Amniotic epithelial cell (primary cell): Measurements from ENCODE around the gene SYTL2.

Experiments
- DNase-seq: peaks from one replicate; pipeline ENCODE4 v3.0.0-alpha.2; 2010; ENCODE audit warnings: low read depth

SYTL2 gene

GRCh38 chr11:85762226-85762625, 48.7 kb downstream of the SYTL2 start:
- peak; percentile 19 for DNase-seq

- peak; percentile 87 for DNase-seq
Observed at GRCh38 chr11:85759915-85760314, 51.0 kb downstream of the SYTL2 start.

DNA sequence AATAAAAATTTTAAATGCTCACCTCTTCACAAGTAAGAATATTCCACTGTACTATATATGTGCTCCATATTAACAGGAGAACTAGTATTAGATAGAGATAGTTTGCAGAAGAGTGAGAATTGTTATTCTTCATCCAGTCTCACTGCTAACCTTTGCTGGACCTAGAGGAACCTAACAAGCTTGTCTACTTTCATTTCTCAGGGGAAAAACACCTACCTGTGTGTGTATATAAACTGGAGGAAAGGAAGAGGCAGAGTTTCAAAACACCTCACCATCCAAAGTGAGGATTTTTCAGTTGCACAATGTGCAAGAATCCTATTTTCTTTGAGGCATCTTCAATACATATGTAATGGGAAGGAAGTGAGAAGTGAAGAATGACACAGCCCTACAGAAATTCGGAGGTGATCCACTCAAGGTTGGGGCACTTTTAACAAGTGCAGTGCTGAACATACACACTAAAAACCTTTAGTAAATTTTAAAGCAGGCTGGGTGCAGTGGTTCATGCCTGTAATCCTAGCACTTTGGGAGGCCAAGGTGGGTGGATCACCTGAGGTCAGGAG, 52.4 kb downstream of the SYTL2 start:
- no peak for DNase-seq

- DNase-seq: no peak
Observed at GRCh38 chr11:85758026-85758425, 52.9 kb downstream of the SYTL2 start.

- no peak for DNase-seq
Observed at GRCh38 chr11:85756401-85757200, 54.3 kb downstream of the SYTL2 start.

DNA sequence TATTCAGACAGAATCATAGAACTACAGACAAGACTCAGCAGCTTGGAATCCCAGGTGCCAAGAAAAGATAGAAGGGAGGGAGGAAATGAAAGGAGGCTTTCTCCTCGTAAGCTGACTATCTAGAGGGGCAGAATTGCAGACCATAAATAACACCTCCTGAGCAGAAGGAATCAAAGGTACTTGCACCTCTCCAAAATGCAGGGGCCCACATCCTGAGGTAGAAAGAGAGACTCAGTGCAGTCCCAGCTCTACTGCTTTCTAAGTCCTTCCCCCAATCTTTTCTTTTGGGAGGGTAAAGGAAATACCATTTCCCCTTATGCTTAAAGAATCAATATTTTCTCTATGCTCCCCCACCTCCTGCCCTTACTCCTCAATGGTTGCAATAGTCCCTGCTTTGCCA, 55.2 kb downstream of the SYTL2 start:
- no peak for DNase-seq

- no peak for DNase-seq
Observed at GRCh38 chr11:85755285-85755684, 55.7 kb downstream of the SYTL2 start.

- no peak for DNase-seq
Observed at GRCh38 chr11:85752890-85753581, 57.9 kb downstream of the SYTL2 start.

- no peak for DNase-seq
Observed at GRCh38 chr11:85752201-85752889, 58.6 kb downstream of the SYTL2 start.

DNA sequence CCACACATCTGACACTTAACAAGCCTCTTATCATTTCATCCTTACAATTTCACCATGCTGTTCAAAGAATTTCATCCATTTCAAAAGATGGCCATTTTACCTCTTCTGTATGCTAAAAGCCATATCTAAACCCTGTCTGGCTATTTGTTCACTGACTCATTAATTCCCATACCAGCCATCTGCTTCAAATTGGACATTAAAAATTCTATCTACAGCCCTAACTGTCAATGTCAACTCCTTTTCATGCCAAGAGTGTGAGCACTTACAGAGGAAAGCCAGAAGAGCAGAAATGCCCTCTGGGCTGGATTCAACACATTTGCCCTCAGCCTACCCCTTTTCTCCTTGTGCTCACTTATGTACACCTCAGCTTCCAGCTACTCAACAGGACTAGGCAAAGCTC, 59.2 kb downstream of the SYTL2 start:
- DNase-seq: peak; percentile 7

- no peak for DNase-seq
Observed at GRCh38 chr11:85750646-85751045, 60.3 kb downstream of the SYTL2 start.

GRCh38 chr11:85749884-85750283, 61.1 kb downstream of the SYTL2 start:
- no peak for DNase-seq

DNA sequence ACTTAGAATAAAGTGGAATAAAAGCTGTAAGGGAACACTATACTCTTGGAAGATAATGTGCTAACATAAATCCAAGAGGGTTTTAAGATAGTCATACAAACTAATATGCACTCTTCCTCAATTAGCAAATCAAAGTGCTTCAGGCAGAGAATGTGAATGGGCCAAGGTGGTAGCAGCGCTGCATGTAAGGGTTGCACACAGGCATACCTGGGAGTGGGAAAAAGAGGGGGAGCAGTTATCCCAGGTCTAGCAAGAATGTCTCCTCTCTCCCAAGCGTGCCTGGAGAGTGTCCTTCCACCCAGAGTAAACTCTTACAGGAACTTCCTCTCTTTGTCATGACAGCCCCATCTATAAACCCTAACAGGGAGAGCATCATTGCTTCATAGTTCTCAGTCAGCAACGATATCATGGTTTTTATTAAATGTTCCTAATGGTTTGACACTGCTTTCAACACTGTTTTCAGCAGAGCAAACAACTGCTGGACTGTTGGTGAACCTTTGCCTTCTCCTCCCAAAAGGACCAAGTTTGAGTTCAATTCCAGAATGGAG, 61.6 kb downstream of the SYTL2 start:
- DNase-seq: peak; percentile 38

- DNase-seq: peak; percentile 58
Observed at GRCh38 chr11:85748455-85748891, 62.5 kb downstream of the SYTL2 start.

DNA sequence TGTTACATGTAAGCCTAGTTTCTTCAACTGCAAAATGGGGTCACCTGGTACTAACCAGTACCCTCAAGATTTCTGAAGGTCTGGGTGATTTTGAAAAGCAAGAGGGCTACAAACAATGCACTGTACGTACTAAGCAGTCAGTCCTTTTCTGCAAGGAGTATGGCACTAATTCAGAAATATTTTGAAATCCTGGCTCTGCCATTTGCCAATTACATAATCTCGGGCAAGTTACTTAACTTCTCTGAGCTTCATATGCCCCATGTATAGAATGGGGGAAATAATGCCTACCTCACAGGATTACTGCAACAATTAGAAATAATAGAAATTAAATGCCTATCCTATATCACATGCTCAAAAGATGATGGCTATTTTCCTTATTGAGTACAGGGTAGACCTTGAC, 64.3 kb downstream of the SYTL2 start:
- no peak for DNase-seq

- no peak for DNase-seq
Observed at GRCh38 chr11:85745626-85746025, 65.3 kb downstream of the SYTL2 start.

DNA sequence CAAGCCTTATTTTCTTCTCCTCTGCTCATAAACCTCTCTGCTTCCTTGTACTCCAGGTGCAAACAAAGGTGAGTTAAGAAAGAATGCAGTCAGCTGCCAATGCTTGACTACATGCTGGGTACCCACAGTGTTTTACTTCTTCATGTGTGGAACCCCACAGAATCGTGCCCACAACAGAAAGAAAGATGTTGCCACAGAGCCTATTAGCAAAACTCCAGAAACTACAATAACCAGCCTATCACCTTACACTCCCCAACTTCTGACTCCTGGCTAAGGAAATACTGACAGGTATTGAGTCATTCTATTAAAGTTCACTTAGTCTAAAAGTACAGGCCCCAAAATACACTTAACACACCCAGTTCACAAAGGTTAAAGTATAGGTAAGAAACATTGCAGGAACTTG, 68.1 kb downstream of the SYTL2 start:
- DNase-seq: no peak

DNA sequence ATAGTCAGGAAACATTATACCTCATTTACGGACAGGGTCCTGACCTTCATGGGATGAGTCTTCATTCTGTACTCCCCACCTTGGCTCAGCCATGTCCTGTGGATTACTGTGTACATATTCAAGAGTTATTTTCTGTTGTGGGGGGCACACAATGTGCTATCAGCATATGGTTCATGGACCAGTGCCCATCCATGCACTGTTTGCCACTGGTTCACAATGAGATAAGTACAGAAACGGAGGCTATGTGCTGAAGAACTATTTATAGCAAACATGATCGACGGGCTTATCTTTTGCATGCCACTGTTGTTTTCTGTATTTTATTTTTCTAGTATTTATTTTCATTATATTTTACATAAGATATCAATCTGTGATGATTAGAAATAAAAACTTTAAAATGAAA, 68.6 kb downstream of the SYTL2 start:
- DNase-seq: no peak

GRCh38 chr11:85740481-85741400, 70.2 kb downstream of the SYTL2 start:
- DNase-seq: no peak

DNA sequence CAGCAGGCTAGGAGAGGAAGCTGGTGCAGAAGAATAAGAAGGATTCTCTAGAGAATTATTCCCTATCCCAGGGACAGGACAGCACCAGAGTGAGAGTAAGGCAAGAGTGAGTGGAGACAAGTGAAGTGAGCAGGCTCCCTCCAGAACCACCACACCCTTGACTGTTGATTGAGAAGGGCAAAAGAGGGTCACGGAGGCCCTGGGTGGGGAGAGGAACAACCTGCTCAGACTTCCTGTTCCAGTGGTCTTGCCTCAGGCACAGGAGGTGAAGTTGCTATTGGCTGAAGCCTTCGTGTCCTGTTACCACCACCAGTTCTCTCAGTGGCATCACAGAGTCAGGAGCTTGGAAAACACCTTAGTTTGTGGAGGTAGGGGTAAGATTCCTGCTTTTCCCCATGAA, 73.2 kb downstream of the SYTL2 start:
- DNase-seq: no peak

DNA sequence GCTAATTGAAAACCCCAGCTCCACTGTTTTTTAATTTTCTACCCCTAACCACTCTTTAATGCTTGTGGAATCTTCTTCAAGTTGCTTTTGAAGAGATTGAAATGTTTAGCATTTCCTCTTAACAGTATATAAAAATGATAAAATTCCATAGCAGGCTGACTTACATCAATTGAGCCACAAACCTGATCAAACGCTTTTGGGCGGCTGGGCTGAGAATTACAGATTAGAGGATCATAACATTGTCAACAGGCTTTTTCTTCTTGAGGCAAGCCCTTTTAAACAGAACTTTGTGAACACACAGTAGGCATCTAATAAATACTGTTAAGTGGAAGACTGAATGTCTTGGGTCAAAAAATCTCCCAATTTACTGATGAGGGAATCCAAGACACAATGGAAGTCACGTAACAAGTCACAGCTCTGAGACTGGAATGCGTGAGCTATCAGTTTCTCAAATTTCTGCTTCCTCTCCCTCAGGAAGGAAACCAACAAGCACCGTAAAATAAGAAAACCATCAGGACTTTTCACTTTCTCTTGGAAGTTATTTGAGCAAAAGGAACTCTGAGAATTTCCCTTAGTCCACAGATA, 75.0 kb downstream of the SYTL2 start:
- no peak for DNase-seq
